HG03558 (cell line): ENCODE results near the gene BAHCC1.

Source experiments
- ATAC-seq: cut with Tn5 transposase; IDR thresholded peaks from one replicate; pipeline ENCODE4 v1.9.1; 2021; ENCODE audit warnings: moderate number of reproducible peaks; ENCODE audit not compliant: unreplicated experiment; ENCODE audit errors: extremely low read depth

Gene BAHCC1

DNA sequence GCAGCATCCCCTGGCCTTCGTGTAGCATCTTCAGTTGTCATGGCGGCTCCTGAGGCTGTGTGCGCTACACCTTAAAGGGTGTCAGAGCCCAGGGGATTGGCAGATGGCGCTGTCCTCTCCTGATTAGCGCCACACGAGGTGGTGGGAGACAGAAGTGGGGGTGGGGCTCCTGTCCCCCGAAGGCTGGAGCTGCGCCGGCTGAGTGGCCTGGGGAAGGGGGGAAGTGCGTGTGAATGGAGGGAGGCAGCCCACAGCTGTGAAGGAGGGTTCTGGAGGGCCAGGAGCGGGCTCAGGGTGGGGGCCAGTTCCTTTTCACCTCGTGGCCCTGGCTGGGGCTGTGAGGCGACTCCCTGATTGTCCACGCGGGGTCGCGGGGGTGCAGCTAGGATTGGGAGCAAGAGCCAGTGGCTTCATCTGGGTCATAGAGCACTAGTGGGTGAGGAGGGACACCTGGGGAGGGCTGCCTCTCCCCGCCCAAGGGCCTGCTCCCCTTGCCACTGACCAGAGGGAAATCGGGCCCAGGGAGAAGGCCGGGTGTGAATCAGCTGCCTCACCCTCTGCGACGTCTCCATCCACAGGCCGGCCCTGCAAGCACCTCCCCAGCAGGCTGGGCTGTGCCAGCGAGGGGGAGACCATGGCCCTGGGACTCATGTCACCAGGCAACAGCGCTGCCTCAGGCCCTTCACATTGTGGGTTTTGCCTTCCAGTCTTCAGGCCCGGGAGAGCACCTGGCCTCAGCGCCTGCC lies 14.1 kb downstream of the BAHCC1 start:
- no peak for ATAC-seq

DNA sequence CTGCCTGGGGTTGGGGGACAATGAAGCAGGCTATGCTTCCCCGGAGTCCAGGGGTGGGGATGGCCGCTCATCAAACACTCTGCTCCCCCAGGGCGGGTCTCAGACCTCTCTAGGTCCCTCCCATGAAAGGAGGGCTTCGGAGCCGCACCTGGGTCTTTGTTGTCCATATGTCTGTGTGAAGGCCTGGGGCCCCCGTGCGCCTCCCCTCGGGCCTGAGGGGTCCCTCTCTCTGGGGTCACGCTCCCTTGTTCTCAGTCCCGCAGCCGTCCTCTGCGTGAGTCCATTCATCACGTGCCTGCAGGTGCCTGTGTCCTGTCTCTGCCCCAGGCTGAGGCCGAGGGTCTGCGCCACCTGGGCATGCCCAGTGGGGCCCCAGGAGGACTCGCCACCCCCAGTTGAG lies 15.6 kb downstream of the BAHCC1 start:
- no peak for ATAC-seq

DNA sequence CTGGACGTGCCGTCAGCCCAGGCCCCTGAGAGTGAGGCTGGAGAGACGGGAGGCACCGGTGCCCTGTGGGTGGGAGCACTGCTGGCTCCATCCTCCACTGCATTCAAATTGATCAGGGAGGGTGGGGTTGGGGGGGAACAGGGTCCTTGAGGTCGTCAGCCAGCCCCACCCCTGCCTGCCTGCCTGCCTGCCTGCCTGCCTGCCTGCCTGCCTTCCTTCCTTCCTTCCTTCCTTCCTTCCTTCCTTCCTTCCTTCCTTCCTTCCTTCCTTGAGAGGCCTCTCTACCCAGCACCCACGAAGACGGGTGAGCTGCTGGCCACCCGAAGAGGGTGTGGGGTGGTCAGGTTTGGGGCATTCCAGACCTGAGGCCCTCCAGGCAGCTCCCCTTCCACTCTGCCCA lies 16.0 kb downstream of the BAHCC1 start:
- ATAC-seq: no peak

DNA sequence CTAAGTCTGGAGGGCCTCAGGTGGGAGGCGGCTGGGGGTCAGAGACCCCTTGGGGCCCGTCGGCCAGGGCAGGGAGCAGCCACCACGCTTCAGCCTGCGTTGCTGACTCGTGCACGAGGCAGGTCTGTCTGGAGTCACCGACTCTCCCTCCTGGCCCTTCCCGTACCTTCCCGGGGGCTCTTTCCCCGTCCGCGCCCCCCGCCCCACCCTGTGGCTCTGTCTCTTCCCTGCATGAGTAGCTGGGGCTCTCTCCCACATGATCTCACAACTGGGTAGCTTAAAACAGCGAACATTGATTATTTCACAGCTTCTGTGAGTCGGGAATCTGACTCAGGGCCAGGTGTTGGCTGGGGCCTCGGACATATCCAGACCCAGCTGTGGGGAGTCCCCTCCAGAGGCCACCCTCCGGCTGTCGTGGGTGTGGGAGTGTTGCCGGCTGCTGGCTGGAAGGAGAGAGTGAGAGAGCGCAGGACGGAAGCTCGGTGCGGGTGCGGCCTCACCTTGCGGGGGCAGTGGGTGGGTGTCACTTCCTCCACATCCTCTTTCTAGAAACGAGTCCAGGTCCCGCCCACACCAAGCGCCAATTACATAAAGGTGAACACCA lies 17.3 kb downstream of the BAHCC1 start:
- ATAC-seq: no peak

DNA sequence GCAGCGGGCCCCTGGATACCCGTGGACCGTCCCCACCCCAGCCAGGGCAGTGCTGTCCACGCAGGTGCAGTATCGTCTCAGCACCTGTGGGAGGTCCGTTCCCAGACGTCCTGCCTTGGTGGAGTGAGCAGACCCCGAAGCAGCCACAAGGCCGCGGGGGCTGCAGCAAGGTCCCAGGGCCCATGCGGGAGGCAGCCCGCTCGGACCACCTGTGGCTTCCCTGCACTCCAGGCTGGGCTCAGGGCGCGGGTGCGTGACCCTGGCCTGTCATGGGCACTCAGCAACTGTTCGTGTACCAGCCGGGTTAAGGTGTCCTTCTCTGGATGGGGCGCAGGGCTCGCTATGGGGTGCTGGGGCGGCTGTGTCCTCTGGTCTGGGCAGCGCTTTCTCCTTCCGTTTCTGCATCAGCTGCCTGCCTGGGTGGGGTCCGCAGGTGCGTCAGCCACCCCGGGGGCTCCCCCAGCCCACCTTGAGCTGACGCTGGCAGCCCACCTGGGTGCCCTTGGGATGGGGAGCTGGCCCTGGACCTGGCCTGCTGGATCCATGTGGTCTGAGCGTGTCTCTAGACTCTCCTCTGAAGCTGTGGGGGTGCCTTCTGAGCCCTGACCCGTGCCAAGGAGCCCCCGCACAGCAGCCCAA lies 18.4 kb downstream of the BAHCC1 start:
- no peak for ATAC-seq

DNA sequence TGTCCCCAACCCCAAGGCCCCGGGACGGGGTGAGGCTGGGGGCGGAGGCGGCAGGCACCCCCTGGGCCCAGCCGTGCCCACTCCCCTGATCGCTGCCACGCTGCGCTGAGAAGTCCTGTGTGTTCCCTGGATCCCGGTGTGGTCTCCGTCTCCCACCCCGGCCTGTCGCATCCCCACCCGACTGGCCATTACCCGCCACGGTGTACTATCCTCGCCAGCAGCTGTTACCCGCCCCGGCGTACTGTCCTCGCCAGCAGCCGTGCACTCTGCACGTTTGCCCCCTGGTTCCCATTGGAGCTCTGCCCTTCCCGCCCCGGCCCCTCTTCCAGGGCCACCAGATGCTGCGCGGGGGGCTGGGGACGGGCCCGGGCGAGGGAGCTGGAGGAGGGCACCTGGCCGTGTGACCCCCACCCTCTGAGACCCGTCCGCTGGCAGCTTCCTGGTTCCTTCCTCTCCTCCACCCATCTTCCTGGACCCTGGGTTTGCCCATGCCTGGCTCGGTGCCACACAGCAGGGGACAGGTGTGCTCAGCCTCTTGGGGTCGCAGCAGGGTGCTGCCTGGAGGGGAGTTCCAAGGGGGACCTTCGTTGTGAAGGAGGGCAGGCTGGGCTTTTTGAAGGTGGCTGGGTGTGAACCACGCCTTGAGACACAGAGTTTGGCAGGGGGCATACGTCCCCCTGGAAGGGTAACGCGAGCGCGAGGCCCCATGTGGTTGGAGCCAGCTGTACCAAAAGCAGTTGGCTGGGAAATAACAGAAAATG lies 19.7 kb downstream of the BAHCC1 start:
- no peak for ATAC-seq

DNA sequence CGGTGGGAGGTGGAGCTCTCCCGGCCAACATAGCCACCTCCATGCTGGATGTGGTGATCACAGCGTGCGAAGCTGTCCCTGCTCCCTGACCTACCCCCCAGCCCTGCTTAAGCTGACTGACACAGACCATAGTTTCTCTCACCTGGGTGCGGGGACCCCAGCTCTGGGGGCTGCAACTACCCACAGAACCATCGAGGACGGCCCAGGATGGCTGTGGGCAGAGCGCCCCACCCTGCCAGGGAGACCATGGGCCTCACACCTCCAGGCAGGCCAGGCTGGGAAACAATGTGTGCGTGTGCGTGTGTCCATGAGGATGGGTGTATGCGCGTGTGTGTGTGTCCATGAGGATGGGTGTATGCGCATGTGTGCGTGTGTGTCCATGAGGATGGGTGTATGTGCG lies 20.4 kb downstream of the BAHCC1 start:
- ATAC-seq: no peak

DNA sequence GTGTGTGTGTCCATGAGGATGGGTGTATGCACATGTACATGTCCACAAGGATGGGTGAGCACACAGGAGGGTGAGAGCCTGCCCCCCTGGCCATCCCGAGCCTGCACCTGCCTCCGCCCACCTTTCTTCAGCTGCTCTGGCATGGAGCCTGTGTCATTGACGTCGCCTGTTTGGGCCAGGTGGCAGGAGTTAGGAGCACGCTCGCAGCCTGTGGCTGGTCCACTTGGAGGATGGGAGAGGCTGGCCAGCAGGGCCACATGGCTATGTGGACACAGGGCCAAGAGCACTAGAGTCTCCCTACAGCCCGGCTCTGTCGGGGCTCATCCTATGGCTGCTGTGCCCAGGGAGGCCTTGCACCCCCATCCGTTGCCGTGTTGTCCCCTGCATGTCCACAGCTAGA lies 21.4 kb downstream of the BAHCC1 start:
- no peak for ATAC-seq

DNA sequence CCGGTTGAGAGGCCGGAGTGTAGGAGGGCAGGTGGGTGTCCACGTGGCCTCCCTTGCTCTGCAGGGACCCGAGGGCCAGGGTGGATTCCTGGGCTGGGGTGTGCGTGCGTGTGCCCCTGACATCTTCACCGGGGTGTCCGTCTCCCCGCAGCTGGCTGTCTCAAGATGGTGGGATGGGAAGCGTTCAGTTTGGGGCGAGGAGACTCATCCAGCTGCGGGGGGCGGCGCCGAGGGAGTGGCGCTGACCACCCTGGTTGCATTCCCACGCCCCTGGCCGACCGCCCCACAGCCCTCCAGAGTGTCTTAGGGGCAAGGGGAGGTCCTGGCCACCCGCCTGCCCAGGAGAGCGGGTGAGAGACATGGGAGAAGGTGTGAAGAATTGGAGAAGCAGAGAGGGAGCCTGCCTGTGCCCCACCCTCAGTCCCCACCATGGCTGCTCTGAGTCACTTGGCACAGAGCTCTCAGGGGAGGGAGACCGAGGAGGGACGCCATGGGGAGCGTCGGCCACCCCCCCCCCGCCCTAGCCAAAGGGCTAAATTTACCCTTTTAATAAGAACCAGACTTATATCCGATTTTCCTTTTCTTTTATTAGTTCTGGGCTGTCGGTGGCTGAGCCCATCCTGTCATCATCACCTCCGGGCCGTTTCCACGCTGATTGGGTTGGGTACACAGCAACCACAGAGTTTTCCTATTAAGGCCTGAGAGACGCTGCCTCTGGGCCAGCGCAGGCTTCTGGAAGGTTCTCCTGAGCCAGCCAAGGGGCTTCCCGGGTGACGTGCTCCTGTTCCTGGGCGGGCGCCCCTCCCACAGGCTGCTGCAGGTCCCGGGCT lies 22.0 kb downstream of the BAHCC1 start:
- ATAC-seq: no peak

DNA sequence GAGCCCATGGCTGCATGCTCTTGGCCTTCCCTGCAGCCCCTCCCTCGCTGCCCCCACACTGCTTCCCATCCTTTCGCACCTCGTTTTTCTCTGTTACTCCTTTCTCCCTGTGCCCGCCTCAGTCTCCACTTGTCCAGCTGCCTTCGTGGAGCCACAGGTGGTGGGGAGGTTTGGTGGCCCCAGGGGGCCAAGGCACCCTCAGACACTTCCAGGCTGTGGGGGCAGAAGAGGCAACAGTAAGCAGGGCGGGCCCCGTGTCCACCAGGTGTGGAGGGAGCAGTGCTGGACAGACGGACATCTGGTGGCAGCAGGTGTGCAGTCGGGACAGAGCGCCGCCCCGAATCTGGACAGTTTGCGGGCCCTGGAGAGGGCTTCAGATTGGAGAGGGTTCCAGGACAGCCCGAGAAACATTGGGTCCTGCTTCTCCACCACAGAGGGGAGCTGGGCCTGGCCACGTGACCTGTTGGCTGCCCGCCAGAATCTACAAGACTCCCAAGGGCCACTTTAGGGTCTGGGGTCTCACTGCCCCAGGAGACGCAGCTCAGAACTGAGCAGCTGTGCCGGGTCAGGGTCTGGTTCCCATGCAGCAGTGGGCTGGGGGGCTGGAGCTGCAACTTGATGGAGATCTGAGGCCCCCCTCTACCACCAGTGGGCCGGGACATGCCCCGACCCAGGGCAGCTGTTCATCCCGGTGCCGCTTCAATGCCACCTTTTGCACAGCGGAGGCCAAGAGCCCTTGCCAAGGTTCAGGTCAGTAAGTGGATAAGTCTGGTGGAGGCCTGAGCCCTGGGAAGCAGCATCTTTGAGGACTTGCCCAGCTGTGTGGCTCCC lies 22.8 kb downstream of the BAHCC1 start:
- no peak for ATAC-seq

DNA sequence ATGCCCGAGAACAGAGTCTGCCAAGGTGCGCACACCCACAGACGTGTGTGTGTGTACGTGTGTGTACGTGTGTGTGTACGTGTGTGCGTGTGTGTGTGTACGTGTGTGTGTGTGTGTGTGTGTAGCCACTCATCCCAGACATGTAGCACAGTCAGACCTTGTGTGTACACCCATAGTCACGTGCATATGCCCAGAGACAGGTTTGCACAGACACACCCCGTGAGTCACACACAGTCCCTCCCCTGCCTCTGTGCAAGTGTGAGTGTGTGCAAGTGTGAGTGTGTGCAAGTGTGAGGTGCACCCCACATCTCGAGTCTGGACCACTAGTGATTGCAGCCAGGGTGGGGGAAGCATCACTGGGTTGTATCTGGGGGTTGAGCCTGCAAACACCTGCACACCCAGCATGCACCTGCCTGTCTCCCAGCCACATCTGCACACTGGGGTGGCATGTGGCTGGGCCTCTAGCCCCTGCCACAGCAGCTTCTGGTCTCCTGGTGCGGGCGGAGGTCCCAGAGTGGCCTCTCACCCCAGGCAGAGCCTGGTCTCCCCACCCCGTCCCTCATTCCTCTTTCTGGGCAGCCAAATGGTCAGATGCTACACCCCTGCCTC lies 23.6 kb downstream of the BAHCC1 start:
- no peak for ATAC-seq

DNA sequence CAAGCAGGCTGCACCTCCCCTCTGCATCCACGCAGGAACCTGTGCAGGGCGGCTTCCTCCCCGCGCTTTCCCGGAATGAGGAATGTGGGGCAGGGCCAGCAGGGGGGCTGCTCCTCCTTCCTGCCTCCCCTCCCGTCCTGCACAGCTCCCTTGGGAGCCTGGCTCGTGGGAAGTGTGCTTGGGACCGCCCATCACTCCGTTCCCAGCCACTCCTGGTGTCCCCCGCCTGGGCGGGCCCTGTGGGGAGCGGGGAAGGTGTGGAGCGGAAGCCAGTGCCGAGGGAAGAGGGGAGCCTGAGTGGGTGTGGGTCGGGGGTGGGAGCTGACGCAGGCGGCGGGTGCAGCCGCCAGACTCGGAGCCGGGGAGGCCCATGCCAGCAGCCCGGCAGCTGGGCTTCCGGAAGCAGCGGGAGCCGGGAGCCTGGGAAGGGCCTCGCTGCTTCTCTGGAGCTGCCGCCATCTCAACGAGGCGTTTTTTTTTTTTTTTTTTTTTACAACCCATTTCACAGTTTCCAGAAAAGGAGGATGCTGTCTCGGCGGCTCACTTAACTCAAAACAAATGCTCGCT lies 24.1 kb downstream of the BAHCC1 start:
- ATAC-seq: no peak

DNA sequence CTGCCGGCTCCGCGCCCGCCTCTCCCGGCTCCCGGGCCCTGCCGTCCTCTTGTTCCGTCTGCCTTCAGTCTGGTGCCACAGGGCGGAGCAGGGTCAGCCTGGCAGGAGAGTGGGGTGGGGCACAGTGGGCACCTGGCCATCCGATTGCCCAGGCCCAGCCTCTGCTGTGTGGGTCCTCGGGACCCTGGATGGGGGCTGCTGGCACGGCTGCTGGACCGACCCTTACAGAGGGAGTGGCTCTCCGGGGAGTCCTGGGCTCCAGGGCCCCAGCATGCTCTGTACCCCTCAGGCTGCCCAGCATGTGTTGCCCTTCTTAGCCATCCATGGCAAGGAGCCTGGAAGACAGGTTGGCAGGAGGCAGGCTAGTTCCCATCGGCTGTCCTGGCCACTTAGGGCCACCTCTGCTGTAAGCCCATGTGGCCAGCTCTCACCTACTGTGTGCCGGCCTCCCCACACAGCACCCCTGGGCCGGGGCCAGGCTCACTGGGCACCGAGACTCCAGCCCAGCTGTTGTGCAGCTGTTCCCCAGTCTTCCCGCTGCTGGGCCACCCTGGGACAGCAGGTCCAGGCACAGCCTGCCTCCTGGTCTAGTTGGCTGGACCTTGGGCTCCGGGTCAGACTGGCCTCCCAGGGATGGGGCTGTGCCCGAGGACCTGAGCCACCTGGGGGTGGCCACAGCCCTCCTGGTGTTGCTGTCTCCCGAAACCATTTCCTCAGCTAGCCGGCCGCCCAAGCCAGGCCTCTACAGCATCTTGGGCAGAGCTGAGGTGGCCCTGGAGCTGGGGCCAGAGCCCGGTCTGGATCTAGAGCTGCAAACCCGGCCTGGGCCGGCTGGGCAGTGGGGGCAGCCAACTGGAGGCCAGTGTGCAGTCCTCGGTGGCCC lies 24.9 kb downstream of the BAHCC1 start:
- ATAC-seq: no peak

DNA sequence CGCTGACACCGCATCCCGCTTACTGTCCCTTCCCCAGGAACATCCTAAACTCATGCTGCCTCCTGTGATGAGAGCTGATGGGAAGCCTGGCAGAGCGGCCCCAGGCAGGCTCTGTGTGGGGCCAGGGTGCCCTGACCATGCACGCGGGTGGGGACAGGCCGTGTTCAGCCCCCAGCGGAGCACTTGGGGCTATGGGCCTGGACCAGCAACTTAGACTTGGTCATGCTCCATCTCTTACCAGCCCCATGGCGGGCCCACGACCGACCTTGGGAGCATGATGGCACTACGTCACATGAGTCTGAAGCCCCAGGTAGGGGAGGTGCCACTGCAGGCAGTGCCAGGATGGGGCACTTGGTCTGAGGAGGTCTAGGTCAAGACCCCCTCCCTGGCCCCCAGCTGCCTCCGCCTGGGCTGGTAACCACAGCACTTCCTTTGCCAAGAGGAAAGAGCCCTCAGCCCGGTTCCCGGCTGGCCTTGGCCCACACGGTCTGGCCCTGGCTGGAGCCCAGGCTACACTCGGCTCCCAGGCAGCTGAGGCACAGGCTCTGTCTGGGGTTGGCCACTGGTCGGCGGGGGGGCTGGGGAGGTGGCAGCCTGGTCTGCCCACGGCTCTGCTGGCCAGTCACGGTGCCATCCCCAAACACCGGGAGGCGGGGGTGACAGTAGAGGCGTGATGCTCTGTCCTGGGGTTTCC lies 25.7 kb downstream of the BAHCC1 start:
- no peak for ATAC-seq

DNA sequence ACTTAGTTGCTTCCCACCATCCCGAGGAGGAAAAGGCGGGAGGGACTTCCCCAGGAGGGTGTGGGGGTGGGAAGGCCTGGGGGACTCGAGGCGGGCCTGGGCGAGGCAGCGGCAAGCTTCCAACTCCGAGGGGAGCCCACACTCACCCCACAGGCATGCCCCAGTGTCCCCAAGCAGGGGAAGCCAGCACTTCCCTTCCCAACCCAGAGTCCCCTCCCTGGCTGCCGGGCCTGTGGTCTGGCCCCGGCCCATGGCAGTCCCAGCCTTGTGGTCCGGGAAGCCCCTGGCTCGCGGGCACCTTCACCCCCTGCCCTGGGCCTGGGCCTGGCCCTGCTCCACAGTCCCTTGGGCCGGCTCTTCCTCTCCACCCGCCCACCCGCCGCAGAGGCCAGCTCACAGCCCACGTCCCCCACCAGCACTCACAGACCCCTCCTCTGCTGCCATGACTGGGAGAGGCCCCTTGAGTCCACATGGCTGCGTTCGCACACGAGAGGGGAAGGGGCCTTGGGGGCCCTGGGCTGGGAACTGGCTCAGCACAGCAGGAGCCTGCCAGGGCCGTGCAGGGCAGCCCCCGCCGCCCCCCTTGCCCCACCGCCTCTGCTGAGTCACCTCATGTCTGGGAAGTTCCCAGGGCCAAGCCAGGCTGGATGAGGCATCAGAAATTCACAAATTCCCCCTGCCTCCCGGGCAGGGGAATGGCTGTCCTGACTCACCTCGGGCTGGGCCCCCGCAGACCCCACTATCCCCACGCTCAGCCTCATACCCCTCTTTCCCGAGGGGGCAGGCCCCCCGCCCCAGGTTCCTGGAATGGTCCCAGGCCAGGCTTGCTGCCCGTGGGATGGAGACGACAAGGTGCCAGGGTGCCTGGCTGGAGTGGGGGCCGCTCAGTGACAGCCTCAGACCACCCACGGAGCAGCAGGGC lies 27.8 kb downstream of the BAHCC1 start:
- ATAC-seq: no peak

DNA sequence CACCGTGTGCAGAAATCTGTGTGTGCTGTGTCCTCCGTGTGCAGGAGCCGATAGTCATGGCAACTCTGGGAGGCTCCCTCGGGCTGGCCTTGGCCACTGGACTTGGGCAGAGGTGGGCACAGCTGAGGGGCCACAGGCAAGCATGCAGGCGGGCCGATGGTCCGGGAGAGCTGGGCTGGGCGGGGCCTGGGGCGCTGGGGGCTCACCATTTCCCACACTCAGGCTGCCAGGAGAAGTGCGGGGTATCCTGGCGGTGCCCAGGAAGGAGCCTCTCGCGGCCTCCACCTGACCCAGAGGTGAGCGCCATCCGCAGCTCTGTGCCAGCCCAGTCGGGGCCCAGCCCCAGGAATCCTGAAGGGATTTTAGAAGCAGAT lies 28.4 kb downstream of the BAHCC1 start:
- ATAC-seq: no peak
